Measurements from ENCODE around the gene TNRC6B. TPM values are rescaled to one million over a fixed set of nuclear protein-coding genes. Genes with fewer than 3 reads are reported as not detected.
"Not testable (repeated sequence)": the region's sequence is repeated elsewhere in the genome, so short reads cannot be mapped to it uniquely, and the experiment has no call there.

The TNRC6B gene
- total RNA-seq, 8 experiments from 2014 or later, result 22.4 to 63.6 (median 29.1) TPM

DNA sequence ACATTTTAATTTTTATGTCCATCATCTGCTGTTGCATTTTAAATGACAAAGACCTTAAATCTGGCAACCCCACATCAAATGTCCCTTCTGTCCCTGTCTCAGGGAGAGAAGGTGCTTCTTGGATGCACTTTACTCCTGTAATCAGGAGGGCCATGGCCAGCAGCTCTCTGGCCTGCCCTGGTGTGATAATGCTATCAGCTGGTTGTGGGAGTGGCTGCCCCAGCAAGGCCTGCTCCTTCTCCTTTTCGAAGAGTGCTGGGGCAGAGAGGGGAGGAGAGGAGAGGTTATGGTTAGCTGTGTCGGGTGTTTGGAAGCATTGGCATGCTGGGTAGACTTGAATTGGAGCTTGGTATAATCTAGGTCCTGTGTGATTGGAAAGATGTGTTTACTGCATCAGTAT is 12.8 kb downstream of the TNRC6B start:
- peaks cover 7 to 8% of the 10 kb centered on the region in 2 donors for H3K4me1 ChIP-seq (replicated peaks in 1 of 2)
- in situ Hi-C loops (cut with MboI; ENCODE audit: low pct_unique_long_range_greater_than_20kb in 2 of 9, low sequenced_read_pairs in 9 of 9, unreplicated experiment in 9 of 9), result no loop called here
- no peak overlapping the region for H3K27ac ChIP-seq
- H3K4me3 ChIP-seq, result no peak overlapping the region
- peak in 4 of 8 experiments; percentile 26 to 64 (median 29) for ATAC-seq (replicated peaks in 6 of 8)
- WGBS, 10 experiments, result 40 to 100% (median 68%) methylated on average over 1 to 2 of the region's 2 CpGs; no CpG with 5 or more reads in 6 of the 10 experiments

DNA sequence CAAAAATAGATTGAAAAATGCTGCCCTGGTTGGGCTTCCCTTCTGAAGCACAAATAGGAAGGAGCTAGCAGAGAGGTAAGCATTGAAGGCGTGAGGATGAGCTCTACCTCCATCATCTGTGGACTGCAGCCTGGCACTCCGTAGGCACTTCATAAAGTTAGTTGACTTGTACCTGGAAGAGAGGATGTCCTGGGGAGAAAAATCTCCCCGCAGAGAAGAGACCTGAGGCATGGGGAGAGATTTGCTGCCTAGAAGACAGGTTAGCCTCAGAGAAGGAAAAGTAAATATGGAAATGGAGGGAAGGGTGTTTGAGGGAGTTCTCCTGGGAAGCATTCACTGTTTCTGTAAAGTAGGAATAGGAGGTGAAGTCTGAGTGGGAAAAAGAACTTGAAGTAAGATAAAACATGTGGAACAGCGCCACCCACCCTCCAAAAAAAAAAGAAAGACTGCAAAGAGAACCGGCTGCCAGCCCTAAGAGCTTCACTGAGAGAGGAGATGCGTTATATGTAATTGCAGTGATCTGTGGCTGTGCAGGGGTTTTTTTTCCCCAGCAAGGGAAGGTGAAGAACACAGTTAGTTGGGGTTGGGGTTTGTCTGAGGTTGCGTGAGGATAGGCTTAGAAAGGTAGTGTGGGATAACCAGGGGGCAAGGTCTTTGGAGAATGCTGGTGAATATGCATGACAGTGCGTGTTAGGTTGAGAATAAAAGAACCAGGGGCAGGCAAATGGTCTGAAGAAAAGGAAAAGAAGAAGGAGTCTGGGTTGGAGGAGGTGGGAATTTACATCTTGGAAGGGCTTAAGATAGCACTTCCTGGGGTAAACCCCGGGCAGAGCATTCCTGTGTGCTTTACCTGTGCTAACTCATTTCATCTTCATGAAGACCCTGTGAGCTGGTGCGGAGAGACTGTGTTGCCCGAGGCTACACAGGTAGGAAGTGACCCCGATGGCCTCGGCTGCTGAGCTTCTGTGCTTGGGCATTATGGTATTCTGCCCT is 16.0 kb downstream of the TNRC6B start:
- Histone ChIP-seq H3K4me1 (replicated peaks in 1 of 2) (peaks cover 23 to 24% of the 10 kb centered on the region in 2 donors), H3K4me3 (no peak overlapping the region), H3K27ac (no peak overlapping the region)
- WGBS, 10 experiments, result 34 to 84% (median 53%) methylated on average over 2 to 13 of the region's 13 CpGs
- in situ Hi-C loops (cut with MboI; ENCODE audit: low pct_unique_long_range_greater_than_20kb in 2 of 9, low sequenced_read_pairs in 9 of 9, unreplicated experiment in 9 of 9), result no loop called here
- ATAC-seq (replicated peaks in 6 of 8), result peak in 4 of 8 experiments; percentile 9 to 45 (median 19)

DNA sequence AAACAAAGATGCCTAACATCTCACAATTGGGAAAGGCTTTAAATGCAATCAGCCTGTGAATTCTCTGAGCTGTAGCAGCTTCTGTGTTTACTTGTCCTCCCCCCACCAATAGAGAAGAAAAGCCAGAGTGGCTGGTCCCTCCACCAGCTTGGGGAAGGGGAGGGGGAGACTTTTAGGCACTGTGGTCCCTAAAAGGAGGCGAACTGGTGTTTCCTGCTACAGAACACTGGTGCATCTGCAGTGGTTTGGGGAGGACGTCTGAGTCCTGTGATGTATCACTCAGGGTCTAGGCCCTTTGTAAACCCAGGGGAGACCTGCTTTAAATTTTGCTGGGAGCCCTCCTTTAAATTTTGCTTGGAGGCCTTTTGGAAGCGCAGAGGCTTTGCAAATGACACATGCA is 16.9 kb downstream of the TNRC6B start:
- in situ Hi-C loops (cut with MboI; ENCODE audit: low pct_unique_long_range_greater_than_20kb in 2 of 9, low sequenced_read_pairs in 9 of 9, unreplicated experiment in 9 of 9), result no loop called here
- H3K4me1 ChIP-seq (replicated peaks in 1 of 2), result peaks cover 26 to 27% of the 10 kb centered on the region in 2 donors
- H3K4me3 ChIP-seq, result no peak overlapping the region
- 40 to 100% (median 72%) methylated on average over 1 to 3 of the region's 3 CpGs; no CpG with 5 or more reads in 2 of the 10 experiments for WGBS, 10 experiments
- no peak for ATAC-seq (replicated peaks in 6 of 8)
- no peak overlapping the region for H3K27ac ChIP-seq

DNA sequence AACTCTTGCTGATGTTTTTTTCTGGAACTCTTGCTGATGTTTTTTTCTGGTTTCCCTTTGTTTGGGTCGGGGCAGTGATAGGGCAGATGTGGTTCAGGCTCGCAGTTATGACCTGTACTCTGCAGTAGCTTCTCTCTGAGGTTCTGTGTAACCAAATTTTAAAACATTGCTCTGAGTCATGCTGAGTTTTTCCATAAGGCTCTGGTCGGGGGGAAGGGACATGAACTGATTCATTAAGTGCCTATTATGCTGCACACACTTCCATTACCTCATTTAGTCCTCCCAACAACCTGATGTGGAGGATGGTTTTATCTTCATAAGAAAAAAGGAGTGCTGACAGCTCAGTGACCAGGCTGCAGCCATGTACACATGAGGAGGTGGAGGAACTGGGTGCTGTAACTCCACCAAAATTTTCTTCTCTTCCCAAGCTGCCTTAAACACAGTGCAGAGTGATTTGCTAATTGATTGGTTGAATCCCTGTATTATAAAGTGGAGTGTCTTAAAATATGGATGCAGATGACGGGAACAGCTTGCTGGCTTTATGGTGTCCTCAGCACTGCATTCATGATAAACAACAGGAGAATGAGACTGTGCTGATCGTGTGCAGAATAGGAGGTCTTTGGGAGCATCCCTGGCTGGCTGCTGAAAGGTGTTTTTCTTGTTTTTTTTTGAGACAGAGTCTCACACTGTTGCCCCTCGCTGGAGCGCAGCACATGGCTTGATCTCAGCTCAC is 19.1 kb downstream of the TNRC6B start:
- 0 to 88% (median 40%) methylated on average over 1 to 7 of the region's 7 CpGs for WGBS, 10 experiments
- Histone ChIP-seq H3K4me3 (no peak overlapping the region), H3K4me1 (replicated peaks in 1 of 2) (peaks cover 26 to 27% of the 10 kb centered on the region in 2 donors), H3K27ac (no peak overlapping the region)
- ATAC-seq (replicated peaks in 6 of 8), result peak; percentile 60 to 94 (median 89)
- in situ Hi-C loops (cut with MboI; ENCODE audit: low pct_unique_long_range_greater_than_20kb in 2 of 9, low sequenced_read_pairs in 9 of 9, unreplicated experiment in 9 of 9), result no loop called here

DNA sequence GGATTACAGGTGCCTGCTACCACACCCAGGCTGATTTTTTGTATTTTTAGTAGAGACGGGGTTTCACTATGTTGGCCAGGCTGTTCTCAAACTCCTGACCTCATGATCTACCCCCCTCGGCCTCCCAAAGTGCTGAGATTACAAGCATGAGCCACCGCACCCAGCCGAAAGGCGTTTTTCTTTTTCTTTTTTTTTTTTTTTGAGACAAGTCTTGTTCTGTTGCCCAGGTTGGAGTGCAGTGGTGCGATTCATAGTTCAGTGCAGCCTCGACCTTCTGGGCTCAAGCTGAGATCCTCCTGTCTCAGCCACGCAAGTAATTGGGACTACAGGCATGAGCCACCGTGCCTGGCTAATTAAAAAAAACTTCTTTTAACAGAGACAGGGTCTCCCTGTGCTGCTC is 19.7 kb downstream of the TNRC6B start:
- in situ Hi-C loops (cut with MboI; ENCODE audit: low pct_unique_long_range_greater_than_20kb in 2 of 9, low sequenced_read_pairs in 9 of 9, unreplicated experiment in 9 of 9); H3K27ac ChIP-seq; H3K4me3 ChIP-seq: not testable (repeated sequence)
- 13 to 100% (median 72%) methylated on average over 1 to 7 of the region's 9 CpGs; no CpG with 5 or more reads in 2 of the 10 experiments for WGBS, 10 experiments
- H3K4me1 ChIP-seq (replicated peaks in 1 of 2), result peaks cover 26 to 27% of the 10 kb centered on the region in 2 donors
- peak in 2 of 8 experiments; percentile 8 to 30 for ATAC-seq (replicated peaks in 6 of 8)

DNA sequence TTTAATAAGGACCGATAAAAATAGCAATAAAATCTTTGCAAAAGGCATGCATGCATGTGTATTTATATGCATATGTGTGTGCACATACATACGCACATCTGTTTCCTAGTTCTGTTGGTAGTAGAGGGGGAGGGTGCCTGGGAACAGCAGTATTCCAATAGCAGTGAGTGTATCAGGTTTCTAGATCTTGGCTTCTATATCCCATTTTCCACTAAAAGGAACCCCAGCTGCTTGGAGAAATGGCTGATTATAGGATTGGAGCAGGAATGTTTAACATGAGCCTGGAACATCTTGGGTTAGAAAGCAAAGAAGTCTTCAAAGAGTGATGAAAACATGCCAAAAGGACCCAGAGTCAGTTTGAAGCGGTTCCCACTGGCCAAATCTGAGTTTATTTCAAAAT is 21.0 kb downstream of the TNRC6B start:
- H3K27ac ChIP-seq, result no peak overlapping the region
- 0 to 100% (median 93%) methylated on average over 1 to 3 of the region's 3 CpGs; no CpG with 5 or more reads in 3 of the 10 experiments for WGBS, 10 experiments
- H3K4me3 ChIP-seq, result no peak overlapping the region
- H3K4me1 ChIP-seq (replicated peaks in 1 of 2), result peaks cover 21 to 28% of the 10 kb centered on the region in 2 donors
- in situ Hi-C loops (cut with MboI; ENCODE audit: low pct_unique_long_range_greater_than_20kb in 2 of 9, low sequenced_read_pairs in 9 of 9, unreplicated experiment in 9 of 9), result no loop called here
- ATAC-seq (replicated peaks in 6 of 8), result peak in 3 of 8 experiments; percentile 26 to 77 (median 42)

DNA sequence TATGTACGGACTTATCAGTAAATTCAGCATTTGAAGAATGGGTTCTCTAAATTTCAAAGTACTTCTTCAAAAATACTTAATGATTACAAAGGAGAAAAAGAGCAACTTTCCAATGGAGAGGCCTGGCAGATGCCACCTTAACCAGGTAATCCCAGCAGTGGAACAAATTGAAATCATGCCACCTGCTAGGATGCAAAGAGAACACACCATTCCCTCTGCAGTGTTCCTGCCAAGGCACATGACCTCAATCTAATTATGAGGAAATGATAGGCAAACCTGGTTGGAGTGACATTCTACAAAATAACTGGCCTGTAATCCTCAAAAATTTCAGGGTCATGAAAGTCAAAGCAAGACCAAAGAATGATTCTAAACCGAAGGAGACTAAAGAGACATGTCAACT is 21.5 kb downstream of the TNRC6B start:
- ATAC-seq (replicated peaks in 6 of 8), result no peak
- Histone ChIP-seq H3K4me3 (no peak overlapping the region), H3K27ac (no peak overlapping the region), H3K4me1 (replicated peaks in 1 of 2) (peaks cover 19 to 31% of the 10 kb centered on the region in 2 donors)
- in situ Hi-C loops (cut with MboI; ENCODE audit: low pct_unique_long_range_greater_than_20kb in 2 of 9, low sequenced_read_pairs in 9 of 9, unreplicated experiment in 9 of 9), result no loop called here
- 83 to 100% (median 97%) methylated on average over 1 to 2 of the region's 2 CpGs for WGBS, 10 experiments

DNA sequence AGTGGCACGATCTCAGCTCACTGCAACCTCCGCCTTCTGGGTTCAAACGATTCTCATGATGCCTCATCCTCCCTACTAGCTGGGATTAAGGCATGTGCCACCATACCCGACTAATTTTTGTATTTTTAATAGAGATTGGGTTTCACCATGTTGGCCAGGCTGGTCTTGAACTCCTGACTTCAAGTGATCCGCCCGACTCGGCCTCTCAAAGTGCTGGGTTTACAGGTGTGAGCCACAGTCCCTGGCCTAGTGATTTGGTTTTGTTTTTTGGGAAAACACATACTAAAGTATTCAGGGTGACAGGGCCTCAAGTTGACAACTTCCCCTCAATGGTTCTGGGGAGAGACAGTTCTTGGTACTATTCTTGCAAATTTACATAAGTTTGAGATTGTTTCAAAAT is 22.1 kb downstream of the TNRC6B start:
- in situ Hi-C loops (cut with MboI; ENCODE audit: low pct_unique_long_range_greater_than_20kb in 2 of 9, low sequenced_read_pairs in 9 of 9, unreplicated experiment in 9 of 9), result no loop called here
- Histone ChIP-seq H3K4me1 (replicated peaks in 1 of 2) (peaks cover 23 to 33% of the 10 kb centered on the region in 2 donors), H3K27ac (no peak overlapping the region), H3K4me3 (no peak overlapping the region)
- 50 to 100% (median 97%) methylated on average over 1 to 7 of the region's 7 CpGs for WGBS, 10 experiments
- ATAC-seq (replicated peaks in 6 of 8), result no peak

DNA sequence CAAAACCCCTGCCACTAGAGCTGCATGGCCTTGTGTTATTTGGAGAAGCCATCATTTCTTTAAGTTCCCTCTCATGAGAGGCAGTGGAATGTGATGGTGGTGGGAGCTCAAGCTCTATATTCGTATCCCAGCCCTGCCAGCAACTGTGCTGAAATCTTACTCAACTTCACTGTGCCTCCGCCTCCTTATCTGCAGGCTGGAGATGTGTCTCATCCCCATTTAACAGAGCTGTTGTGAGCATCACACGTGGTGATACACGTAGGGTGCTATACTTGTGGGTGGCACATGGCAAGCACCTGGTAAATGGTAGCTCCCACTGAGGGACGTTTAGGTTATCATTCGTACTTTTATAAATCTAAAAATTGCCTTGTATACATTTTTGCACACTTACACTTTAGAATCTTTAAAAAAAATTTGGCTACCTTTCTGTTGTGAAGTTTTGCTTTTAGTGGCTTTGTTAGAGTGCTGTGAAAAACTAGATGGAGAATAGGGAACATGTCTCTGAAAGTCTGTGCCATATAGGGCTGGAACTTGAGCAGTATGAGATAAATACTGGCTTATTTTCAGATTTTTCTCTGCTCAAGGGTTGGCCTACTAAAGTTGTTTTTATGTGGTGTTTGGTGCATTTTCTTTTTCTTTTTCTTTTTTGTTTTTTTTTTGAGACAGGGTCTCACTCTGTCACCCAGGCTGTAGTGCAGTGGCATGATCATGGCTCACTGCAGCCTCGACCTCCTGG is 23.2 kb downstream of the TNRC6B start:
- in situ Hi-C loops (cut with MboI; ENCODE audit: low pct_unique_long_range_greater_than_20kb in 2 of 9, low sequenced_read_pairs in 9 of 9, unreplicated experiment in 9 of 9), result no loop called here
- no peak for ATAC-seq (replicated peaks in 6 of 8)
- Histone ChIP-seq H3K4me3 (no peak overlapping the region), H3K27ac (no peak overlapping the region), H3K4me1 (replicated peaks in 1 of 2) (peaks cover 23 to 38% of the 10 kb centered on the region in 2 donors)
- 67 to 95% (median 90%) methylated on average over 2 to 4 of the region's 7 CpGs; no CpG with 5 or more reads in 1 of the 10 experiments for WGBS, 10 experiments

DNA sequence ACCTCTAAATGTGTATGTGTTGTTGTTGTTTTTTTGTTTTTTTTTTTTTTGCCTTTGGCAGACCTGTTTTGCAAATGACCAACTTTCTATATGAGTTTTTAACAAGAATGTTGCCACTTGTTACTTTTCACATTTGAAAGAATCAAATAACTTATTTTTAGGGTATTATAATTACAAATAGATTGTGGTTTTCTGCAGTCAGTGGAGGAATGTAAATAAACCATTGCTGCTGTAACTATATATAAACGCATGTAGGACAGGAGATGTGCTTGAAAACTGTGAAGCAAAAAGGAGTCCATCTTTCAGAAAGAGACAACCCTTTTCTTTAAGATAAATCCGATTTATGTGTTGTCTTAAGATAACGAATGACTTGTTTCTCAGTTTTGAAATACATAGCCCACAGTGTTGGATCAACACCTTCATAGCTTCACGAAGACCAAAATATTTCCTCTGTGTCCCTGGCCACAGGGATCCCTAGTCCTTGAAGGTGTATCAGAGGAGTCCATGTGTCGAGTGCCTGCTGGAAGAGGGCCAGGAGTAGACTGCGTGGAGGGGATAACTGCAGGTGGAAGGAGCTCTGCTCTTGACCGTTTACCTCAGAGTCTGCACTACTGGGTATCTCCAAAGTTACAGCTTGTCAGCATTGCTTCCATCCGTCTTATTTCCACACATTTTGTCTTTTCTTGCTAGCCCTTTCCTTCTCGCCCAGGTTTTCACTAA is 24.7 kb downstream of the TNRC6B start:
- no peak for ATAC-seq (replicated peaks in 6 of 8)
- 25 to 100% (median 93%) methylated on average over 1 to 7 of the region's 9 CpGs; no CpG with 5 or more reads in 2 of the 10 experiments for WGBS, 10 experiments
- Histone ChIP-seq H3K4me3 (no peak overlapping the region), H3K27ac (no peak overlapping the region), H3K4me1 (replicated peaks in 1 of 2) (peaks cover 14 to 30% of the 10 kb centered on the region in 2 donors)
- in situ Hi-C loops (cut with MboI; ENCODE audit: low pct_unique_long_range_greater_than_20kb in 2 of 9, low sequenced_read_pairs in 9 of 9, unreplicated experiment in 9 of 9), result no loop called here

DNA sequence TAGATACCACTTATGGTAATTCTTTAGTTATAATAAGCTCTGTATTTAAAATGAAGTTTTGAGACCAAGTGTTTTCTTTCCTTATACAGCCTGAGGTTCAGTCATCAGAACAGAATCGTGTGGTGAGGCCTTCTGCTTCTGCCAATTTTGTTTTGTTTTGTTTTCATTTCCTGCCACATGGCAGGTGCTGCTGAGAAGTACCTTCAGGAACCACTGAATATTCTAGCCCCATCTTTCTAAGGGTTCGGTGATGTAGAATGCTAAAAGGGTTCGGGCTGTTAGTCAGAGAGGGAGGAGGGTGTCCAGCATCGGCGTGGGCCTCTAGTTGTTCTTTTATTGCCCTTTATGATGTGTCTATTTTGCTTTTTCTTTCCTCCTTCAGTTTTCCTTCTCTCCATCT is 25.8 kb downstream of the TNRC6B start:
- ATAC-seq (replicated peaks in 6 of 8), result peak in 3 of 8 experiments; percentile 56 to 84 (median 74)
- Histone ChIP-seq H3K4me3 (no peak overlapping the region), H3K4me1 (replicated peaks in 1 of 2) (peaks cover 10 to 26% of the 10 kb centered on the region in 2 donors), H3K27ac (no peak overlapping the region)
- in situ Hi-C loops (cut with MboI; ENCODE audit: low pct_unique_long_range_greater_than_20kb in 2 of 9, low sequenced_read_pairs in 9 of 9, unreplicated experiment in 9 of 9), result no loop called here
- whole genome bisulfite sequencing, 10 experiments, result 0 to 61% (median 36%) methylated on average over 1 to 5 of the region's 5 CpGs

Measured in motor neuron (in vitro differentiated cells).